B cell (primary cell): ENCODE measurements around the gene PGBD5. TPM values are rescaled to one million over a fixed set of nuclear protein-coding genes. Genes with fewer than 3 reads are reported as not detected.

Experiments
- ATAC-seq: fragments of 200-7000 bp; cut with Tn5 transposase; one replicate; pipeline ENCODE4 v1.10.0; 2021; ENCODE audit warnings: low read depth, mild to moderate bottlenecking, moderate number of reproducible peaks, moderate library complexity
- CTCF ChIA-PET: fragments of 350-600 bp; sonication (Branson Sonifier 250); formaldehyde crosslinking; loops from one replicate; lab custom pipeline; 2021; ENCODE audit warnings: antibody characterized with exemption, inconsistent platforms; lab: Charles Lee
- POLR2A ChIA-PET: fragments of 350-600 bp; sonication (Branson Sonifier 250); formaldehyde crosslinking; loops from one replicate; lab custom pipeline; 2021; ENCODE audit warnings: antibody characterized with exemption; lab: Charles Lee
- DNase-seq: peaks from one replicate; pipeline ENCODE4 v3.0.0; 2013
- H2AFZ ChIP-seq: 2 replicates; pipeline ENCODE4 v1.6.1; 2012; ENCODE audit warnings: mild to moderate bottlenecking, low read depth, low read length; ENCODE audit not compliant: insufficient read depth, poor library complexity, severe bottlenecking
- H3K27ac ChIP-seq, 2 donors: 1 replicate in 1 of 2; 2 replicates in 1 of 2; pipeline ENCODE4 v1.5.1; 2012 to 2013; ENCODE audit warnings: low read length in 2 of 2, mild to moderate bottlenecking in 2 of 2, moderate library complexity in 1 of 2
- H3K27me3 ChIP-seq, 4 experiments: fragments of 200-600 bp in 1 of 4; sonication (generic) in 1 of 4; replicated peaks in 1 of 4; 1 replicate in 2 of 4; 2 replicates in 2 of 4; pipeline versions ENCODE4 v1.6.1 to v1.7.0; 2013 to 2016; ENCODE audit warnings: low read length in 3 of 4, mild to moderate bottlenecking in 2 of 4, mixed read lengths in 1 of 4, moderate library complexity in 1 of 4; ENCODE audit not compliant: insufficient read depth in 4 of 4, control insufficient read depth in 3 of 4; ENCODE audit errors: control extremely low read depth in 1 of 4
- H3K36me3 ChIP-seq, 2 experiments: replicated peaks in 1 of 2; 1 replicate in 1 of 2; 2 replicates in 1 of 2; pipeline versions ENCODE4 v1.6.1 to v1.7.1; 2013; ENCODE audit warnings: low read length in 1 of 2; ENCODE audit not compliant: insufficient read depth in 2 of 2, control insufficient read depth in 1 of 2; ENCODE audit errors: control extremely low read depth in 1 of 2, extremely low read depth in 1 of 2
- H3K4me1 ChIP-seq, 2 donors: fragments of 200-600 bp in 1 of 2; sonication (generic) in 1 of 2; 1 replicate in 1 of 2; 2 replicates in 1 of 2; pipeline versions ENCODE4 v1.5.1 to v1.6.1; 2013 to 2017; ENCODE audit warnings: low read length in 2 of 2; ENCODE audit not compliant: control insufficient read depth in 2 of 2, insufficient read depth in 2 of 2
- H3K4me2 ChIP-seq: replicated peaks from 2 replicates; pipeline ENCODE3; 2012; ENCODE audit warnings: mild to moderate bottlenecking, low read depth, low read length; ENCODE audit not compliant: poor library complexity, severe bottlenecking
- H3K4me3 ChIP-seq, 5 experiments: fragments of 200-600 bp in 1 of 5; sonication (generic) in 1 of 5; 1 replicate in 3 of 5; 2 replicates in 2 of 5; pipeline versions ENCODE4 v1.5.1 to v1.7.0; 2011 to 2016; ENCODE audit warnings: low read length in 4 of 5, mild to moderate bottlenecking in 4 of 5, low read depth in 2 of 5, control low read depth in 1 of 5, moderate library complexity in 1 of 5; ENCODE audit not compliant: insufficient read depth in 1 of 5; ENCODE audit errors: control extremely low read depth in 1 of 5, extremely low read depth in 1 of 5
- H3K79me2 ChIP-seq: fragments of 200-600 bp; sonication (generic); one replicate; pipeline ENCODE4 v1.6.0; 2016; ENCODE audit warnings: low read length; ENCODE audit not compliant: control insufficient read depth, insufficient read depth
- H3K9ac ChIP-seq: fragments of 200-600 bp; sonication (generic); 2 replicates; pipeline ENCODE4 v1.6.1; 2017; ENCODE audit warnings: mild to moderate bottlenecking, low read length, moderate library complexity
- H3K9me3 ChIP-seq, 3 donors: one replicate each; pipeline versions ENCODE4 v1.6.1 to v1.7.1; 2013; ENCODE audit warnings: low read length in 2 of 3; ENCODE audit not compliant: control insufficient read depth in 2 of 3, insufficient read depth in 1 of 3; ENCODE audit errors: control extremely low read depth in 1 of 3
- H4K20me1 ChIP-seq: 2 replicates; pipeline ENCODE4 v1.6.0; 2012; ENCODE audit warnings: mild to moderate bottlenecking, low read length; ENCODE audit not compliant: insufficient read depth, control insufficient read depth, poor library complexity, severe bottlenecking
- H3K27ac Mint-ChIP-seq: one replicate; pipeline ENCODE4 v1.8.0; 2021; ENCODE audit warnings: mixed read lengths
- H3K27me3 Mint-ChIP-seq: one replicate; pipeline ENCODE4 v1.8.0; 2021; ENCODE audit warnings: mixed read lengths
- H3K4me1 Mint-ChIP-seq: one replicate; pipeline ENCODE4 v1.8.0; 2021; ENCODE audit warnings: mixed read lengths
- H3K4me3 Mint-ChIP-seq: one replicate; pipeline ENCODE4 v1.8.0; 2021; ENCODE audit warnings: mixed read lengths
- H3K9me3 Mint-ChIP-seq: one replicate; pipeline ENCODE4 v1.8.0; 2022; ENCODE audit warnings: mixed read lengths; ENCODE audit not compliant: insufficient read depth
- EZH2 ChIP-seq: IDR thresholded peaks from 2 replicates; pipeline ENCODE4 v1.6.1; 2012; ENCODE audit warnings: borderline replicate concordance, low read depth, mild to moderate bottlenecking, moderate library complexity, low read length; ENCODE audit not compliant: insufficient read depth, poor library complexity, severe bottlenecking
- WGBS: methylation state at CpG from one replicate; pipeline ENCODE4 v1.1.5; 2013; ENCODE audit warnings: missing lambda C conversion rate; ENCODE audit not compliant: insufficient coverage; 5-methylcytosine and 5-hydroxymethylcytosine counted together
- intact Hi-C: fragments of 100-400 bp; cut with micrococcal nuclease; formaldehyde crosslinking; loops from one replicate; pipeline ENCODE4 v1.10.0; 2022
- polyA plus RNA-seq: library from polyadenylated mRNA; depleted of rRNA; stranded (reverse); fragments of >200 nt; gene quantifications from 2 replicates; pipeline ENCODE4 v1.2.3, GENCODE V29; 2012
- total RNA-seq, 2 donors: library from RNA; stranded (reverse); fragments of 120-200 nt in 1 of 2; gene quantifications; 1 replicate in 1 of 2; 2 replicates in 1 of 2; pipeline versions ENCODE4 v1.2.3 to v1.2.4, GENCODE V29; 2013 to 2022
- TF ChIP-seq, protein P1 (sequence below): fragments of 200-600 bp; IDR thresholded peaks from one replicate; pipeline ENCODE4 v1.8.0; 2022; ENCODE audit warnings: antibody characterized with exemption, mild to moderate bottlenecking

The PGBD5 gene
- total and polyA plus RNA-seq, 2 donors (not counting 1 experiment from before 2014, with no cell fraction given), result 0.07 TPM; not detected in 1

DNA sequence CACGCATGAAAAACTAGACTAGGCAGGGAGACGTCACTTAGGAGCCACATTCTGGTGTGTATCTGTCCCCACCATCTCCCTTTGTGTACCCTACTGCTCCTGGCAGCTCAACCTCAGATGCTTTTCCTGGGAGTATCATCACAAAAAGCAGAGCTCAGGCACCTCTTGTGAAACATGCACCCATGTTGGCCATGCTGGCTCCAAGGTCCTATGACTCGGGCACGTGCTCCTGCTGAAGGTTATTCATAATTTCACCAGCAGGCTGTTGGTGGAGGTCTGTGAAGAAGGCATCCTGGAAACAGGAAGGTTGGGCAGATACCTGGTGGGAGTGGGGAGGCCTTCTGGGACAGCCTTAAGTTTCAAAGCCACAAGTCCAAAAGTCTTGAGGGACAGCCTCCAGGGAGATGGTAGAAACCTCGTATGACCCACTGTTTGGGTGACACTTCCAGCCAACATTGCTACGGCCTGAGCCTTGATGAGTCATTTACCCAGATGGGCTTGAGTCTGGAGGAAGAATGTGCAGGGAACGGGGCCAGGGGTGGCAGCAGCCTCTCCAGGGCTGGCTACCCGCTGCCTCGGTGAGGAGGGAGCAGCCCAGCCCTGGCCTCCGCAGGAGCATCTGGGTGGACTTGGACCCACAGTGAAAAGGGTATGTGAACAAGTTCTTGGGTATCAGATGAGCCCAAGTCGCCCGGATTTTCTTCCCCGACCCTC is 75.8 kb downstream of the PGBD5 start:
- H3K4me3 Mint-ChIP-seq, result no peak overlapping the region
- H3K27me3 Mint-ChIP-seq, result peaks cover 12% of the 10 kb centered on the region
- Histone ChIP-seq H3K9ac (no peak overlapping the region), H3K4me1 (no peaks in the 10 kb centered on the region), H3K9me3 (no peaks in the 10 kb centered on the region), H3K27ac (no peak overlapping the region), H3K4me2 (no peak overlapping the region), H4K20me1 (no peaks in the 10 kb centered on the region), H3K36me3 (no peaks in the 10 kb centered on the region), H3K4me3 (no peak overlapping the region), H3K79me2 (no peaks in the 10 kb centered on the region), H3K27me3 (no peaks in the 10 kb centered on the region), H2AFZ (no peak overlapping the region)
- no peaks in the 10 kb centered on the region for H3K4me1 Mint-ChIP-seq
- H3K9me3 Mint-ChIP-seq, result no peaks in the 10 kb centered on the region
- POLR2A ChIA-PET, result no interaction called here
- DNase-seq (no peak), ATAC-seq (no peak)
- no peak overlapping the region for H3K27ac Mint-ChIP-seq
- WGBS, result 96% methylated on average over 13 of the region's 13 CpGs
- intact Hi-C loops, result no loop called here
- no peak for TF ChIP-seq EZH2
- TF ChIP-seq, protein P1, sequence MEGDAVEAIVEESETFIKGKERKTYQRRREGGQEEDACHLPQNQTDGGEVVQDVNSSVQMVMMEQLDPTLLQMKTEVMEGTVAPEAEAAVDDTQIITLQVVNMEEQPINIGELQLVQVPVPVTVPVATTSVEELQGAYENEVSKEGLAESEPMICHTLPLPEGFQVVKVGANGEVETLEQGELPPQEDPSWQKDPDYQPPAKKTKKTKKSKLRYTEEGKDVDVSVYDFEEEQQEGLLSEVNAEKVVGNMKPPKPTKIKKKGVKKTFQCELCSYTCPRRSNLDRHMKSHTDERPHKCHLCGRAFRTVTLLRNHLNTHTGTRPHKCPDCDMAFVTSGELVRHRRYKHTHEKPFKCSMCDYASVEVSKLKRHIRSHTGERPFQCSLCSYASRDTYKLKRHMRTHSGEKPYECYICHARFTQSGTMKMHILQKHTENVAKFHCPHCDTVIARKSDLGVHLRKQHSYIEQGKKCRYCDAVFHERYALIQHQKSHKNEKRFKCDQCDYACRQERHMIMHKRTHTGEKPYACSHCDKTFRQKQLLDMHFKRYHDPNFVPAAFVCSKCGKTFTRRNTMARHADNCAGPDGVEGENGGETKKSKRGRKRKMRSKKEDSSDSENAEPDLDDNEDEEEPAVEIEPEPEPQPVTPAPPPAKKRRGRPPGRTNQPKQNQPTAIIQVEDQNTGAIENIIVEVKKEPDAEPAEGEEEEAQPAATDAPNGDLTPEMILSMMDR, result no peak
- CTCF ChIA-PET, result no interaction called here

DNA sequence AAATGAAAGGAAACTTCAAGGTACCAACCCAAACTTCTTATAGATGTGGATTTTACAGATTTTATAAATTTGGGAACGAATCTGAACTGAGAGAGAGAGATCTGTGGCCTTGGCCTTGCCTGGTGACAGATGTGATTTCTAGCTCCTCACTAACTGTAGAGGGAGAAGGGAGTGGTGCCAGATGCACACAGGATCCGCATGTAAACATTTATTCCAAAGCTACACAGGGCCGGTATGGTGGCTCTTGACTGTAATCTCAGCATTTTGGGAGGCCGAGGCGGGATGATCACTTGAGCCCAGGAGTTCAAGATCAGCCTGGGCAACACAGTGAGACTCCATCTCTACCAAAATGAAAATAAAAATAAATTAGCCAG is 77.1 kb downstream of the PGBD5 start:
- no peak overlapping the region for H3K27ac ChIP-seq
- WGBS, result no CpG with 5 or more reads among the region's 5 CpGs
- DNase-seq (no peak), ATAC-seq (no peak)
- TF ChIP-seq EZH2, result no peak
- TF ChIP-seq, protein P1, result no peak
- H3K4me1 ChIP-seq, result no peaks in the 10 kb centered on the region
- peaks cover 0 to 3% (median 0%) of the 10 kb centered on the region in 4 experiments for H3K27me3 ChIP-seq
- H3K9ac ChIP-seq, result no peak overlapping the region
- Mint-ChIP-seq H3K4me1 (no peaks in the 10 kb centered on the region), H3K27me3 (peaks cover 16% of the 10 kb centered on the region), H3K4me3 (no peak overlapping the region), H3K9me3 (no peaks in the 10 kb centered on the region), H3K27ac (no peak overlapping the region)
- POLR2A ChIA-PET, result no interaction called here
- H3K4me3 ChIP-seq, result no peak overlapping the region
- H4K20me1 ChIP-seq, result no peaks in the 10 kb centered on the region
- CTCF ChIA-PET, result no interaction called here
- H3K79me2 ChIP-seq, result no peaks in the 10 kb centered on the region
- H3K36me3 ChIP-seq, result no peaks in the 10 kb centered on the region
- intact Hi-C loops, result no loop called here
- H2AFZ ChIP-seq, result no peak overlapping the region
- H3K4me2 ChIP-seq, result no peak overlapping the region
- no peaks in the 10 kb centered on the region for H3K9me3 ChIP-seq
